HG02642 (cell line): ENCODE results near the gene ENOX2.
"Not testable (repeated sequence)": the region's sequence is repeated elsewhere in the genome, so short reads cannot be mapped to it uniquely, and the experiment has no call there.

Experiments
- ATAC-seq: cut with Tn5 transposase; IDR thresholded peaks from one replicate; pipeline ENCODE4 v1.9.1; 2021; ENCODE audit warnings: mild to moderate bottlenecking; ENCODE audit not compliant: unreplicated experiment, poor library complexity

The ENOX2 gene

GRCh38 chrX:130714135-130714534 is 188.9 kb downstream of the ENOX2 start:
- ATAC-seq = no peak

DNA sequence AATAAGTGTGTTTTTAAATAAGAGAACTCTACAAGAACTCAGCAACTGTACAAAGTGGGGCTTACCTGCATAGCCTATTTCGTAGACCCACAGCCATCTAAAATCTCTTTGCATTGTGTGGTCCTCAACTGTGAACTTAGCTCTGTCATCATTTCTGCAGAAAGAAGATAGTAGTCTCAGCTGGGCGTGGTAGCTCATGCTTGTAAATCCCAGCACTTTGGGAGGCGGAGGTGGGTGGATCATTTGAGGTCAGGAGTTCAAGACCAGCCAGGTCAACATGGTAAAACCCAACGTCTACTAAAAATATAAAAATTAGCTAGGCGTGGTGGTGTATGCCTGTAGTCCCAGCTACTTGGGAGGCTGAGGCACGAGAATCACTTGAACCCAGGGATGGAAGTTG is 193.8 kb downstream of the ENOX2 start:
- ATAC-seq = not testable (repeated sequence)

- no peak for ATAC-seq
Observed at GRCh38 chrX:130705591-130705990, 197.4 kb downstream of the ENOX2 start.

GRCh38 chrX:130704053-130705038 is 198.7 kb downstream of the ENOX2 start:
- ATAC-seq = no peak

DNA sequence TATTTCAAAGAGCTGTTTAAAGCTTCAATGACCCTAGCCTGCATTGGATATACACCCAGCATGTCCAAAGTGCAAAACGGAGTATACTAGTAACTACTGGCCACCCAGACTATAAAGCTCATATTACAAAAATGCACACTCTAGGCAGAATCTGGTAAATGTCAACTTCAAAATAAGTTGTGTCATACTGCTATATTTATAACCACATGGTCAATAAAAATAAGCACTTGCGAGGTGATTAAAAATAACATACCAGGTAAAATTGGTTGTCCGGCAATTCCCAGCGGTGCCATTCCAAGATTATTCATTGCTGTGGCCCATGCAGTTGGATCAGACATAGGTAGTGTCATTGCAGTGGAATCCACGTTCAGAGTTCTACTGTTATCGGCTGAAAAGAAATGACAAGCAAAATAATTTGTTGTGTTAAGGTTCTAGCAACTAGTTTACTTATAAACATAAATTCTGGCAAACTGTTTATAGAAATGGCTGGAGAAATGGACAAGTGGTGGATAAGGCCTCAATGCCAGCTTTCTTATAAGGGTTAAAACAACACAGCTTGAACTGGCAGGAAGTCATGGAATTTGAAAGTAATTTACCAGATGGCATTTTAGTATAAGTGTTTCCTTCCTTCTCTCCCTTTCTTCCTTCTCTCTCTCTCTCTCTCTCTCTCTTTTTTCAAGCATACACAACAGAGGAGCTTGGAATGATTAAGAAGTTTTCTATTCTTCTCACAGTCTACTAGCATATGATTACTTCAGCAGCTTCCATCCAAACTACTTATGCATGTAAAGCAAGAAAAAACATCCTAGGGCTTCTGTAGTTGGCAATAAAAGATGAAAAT is 199.9 kb downstream of the ENOX2 start:
- ATAC-seq = no peak

DNA sequence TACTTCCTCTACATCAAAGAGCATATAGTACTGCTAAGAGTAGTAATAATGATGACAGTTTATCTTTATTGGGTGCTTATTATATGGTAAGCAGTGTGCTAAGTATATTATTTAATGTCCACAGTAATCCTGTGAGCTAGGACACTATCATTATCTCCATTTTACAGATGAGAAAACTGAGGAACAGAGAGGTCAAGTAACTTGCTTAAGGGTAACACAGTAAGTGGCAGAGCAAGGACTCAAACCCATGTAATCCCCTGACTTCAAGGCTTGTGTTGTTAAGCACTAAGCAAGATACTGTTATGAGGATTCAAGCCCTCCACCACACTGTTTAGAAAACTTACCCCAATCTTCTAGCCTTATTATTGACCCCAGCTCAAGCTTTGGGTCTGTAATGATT is 202.4 kb downstream of the ENOX2 start:
- ATAC-seq = no peak

GRCh38 chrX:130699618-130700017 is 203.4 kb downstream of the ENOX2 start:
- ATAC-seq = no peak

DNA sequence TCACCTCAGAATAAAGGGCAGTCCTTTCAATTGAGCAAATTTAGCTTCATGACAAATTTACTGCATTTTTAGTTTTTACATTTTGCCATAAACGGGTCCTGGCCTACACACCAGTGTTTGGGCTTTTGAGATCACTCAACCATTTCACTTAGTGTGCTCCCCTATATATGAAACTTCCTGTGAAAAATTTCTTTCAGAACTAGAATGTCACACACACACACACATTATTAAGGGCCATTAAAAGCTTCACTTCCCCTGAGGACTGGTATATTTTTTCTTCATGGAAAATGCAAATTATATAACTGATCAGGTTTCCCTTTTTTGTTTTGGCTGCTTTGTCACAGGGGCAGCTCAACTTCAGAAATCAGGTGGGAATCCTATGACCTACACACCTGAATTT is 206.5 kb downstream of the ENOX2 start:
- ATAC-seq = no peak

GRCh38 chrX:130695931-130696330 is 207.1 kb downstream of the ENOX2 start:
- no peak for ATAC-seq

DNA sequence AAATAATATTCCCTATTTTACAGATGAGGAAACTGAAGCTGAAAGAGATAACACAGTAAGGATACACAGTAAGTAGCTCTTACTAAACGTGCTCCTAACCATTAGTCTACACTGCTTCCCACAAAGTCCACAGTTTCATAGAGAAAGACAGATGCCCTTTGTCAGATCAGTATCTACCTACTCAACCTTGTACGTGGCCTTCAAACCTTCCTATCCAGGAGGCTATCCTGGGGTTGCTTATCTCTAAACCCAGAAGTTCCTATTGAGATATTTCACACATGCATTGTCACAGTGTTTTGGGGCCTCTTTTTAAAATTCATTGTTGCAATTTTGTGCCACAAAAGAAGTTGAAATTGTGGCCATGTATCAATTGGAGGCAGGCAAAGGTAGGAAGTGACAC is 208.0 kb downstream of the ENOX2 start:
- no peak for ATAC-seq

GRCh38 chrX:130691576-130691975 is 211.4 kb downstream of the ENOX2 start:
- ATAC-seq = no peak

DNA sequence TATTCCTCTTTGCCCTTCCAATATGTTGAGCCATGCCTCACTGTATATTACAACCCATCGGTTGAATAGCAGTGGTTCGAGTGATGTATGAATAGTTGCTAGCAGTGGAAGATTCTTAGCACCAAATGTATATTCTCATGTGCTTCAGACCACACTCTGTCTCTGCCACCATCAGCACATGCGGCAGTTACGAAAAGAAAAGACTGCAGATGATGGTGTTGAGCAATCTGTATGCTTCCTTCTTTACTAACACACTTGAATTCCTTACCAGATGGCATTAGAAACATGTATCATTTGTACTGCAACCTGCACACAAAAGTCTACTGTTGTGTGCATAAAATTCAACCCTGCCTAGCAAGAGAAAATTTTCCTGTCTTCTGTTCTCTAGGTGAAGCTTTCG is 214.6 kb downstream of the ENOX2 start:
- ATAC-seq = no peak

GRCh38 chrX:130682990-130683389 is 220.0 kb downstream of the ENOX2 start:
- no peak for ATAC-seq

GRCh38 chrX:130680164-130681035 is 222.6 kb downstream of the ENOX2 start:
- no peak for ATAC-seq

GRCh38 chrX:130676861-130677260 is 226.1 kb downstream of the ENOX2 start:
- ATAC-seq = no peak

DNA sequence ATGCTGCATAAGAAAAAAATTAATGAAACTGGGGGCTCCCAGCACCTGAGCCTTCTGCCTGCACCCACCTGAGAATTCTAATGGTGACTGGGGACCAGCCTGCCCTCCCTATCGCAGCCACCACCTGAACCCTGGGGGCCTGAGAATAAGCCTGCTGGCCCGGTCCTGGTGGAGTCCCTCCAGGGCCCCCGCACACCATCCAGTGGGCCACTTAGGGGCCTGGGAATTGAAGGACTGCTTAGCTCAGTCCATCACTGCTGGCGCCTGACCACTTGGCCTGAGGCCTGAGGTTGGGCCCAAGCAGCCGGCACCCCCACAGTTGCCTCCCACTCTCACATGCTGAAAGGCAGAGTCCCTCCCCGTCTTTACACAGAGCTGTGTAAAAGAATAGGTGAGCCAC is 230.8 kb downstream of the ENOX2 start:
- no peak for ATAC-seq

DNA sequence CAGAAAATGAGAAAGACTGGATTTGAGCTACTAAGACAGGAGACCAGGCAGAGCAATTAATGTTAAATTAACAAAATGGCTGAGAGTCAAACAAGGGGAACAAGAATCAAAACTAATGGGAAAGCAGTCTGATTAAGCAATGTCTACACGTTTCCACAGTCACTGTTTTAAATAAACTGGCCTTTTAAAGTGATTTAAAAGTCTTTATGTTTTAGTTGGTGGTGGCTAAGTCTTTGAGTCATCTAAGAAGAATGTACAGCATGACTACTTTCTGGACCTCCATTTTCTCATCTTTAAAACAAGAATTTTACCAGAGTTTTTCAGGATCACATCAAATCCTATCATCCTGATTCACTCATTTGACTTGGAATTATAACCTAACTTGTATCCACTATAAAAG is 233.8 kb downstream of the ENOX2 start:
- ATAC-seq = no peak

DNA sequence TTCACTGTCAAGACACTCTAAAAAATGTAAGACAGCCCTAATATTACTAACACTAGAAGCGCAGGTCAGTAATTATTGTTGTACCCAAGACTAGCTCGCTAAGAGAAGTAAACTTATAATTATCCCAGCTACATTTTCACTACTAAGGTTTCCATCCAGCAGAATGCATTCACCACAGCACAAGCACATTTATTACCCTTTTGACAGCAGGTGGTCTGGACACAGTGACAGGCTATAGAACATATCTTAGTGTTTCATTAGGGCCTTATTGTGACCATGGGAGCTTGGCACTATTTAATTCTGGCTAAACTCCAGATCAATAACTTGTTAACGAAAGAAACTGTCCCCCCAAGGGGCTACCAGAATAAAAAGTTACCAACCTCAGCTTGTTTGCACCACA is 237.7 kb downstream of the ENOX2 start:
- no peak for ATAC-seq

DNA sequence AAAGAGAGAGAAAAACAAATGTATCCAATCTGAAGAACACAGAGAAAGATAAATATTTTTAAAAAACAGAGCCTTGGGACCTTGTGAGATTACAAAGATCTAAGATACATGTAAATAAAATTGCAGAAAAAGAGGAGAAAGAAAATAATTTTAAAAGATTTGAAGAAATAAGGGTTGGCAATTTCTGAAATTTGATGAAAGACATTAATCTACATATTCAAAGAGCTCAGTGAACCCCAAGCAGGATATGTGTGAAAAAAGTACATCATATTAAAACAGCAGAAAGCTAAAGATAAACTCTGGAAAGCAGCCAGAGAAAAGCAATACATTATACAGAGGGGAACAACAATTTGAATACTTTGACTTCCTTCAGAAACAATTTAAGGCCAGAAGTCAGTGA is 244.7 kb downstream of the ENOX2 start:
- ATAC-seq = no peak

- ATAC-seq = no peak
Observed at GRCh38 chrX:130654409-130654950, 248.5 kb downstream of the ENOX2 start.
